Activated CD4-positive, CD25-positive, alpha-beta regulatory T cell treated with anti-CD3 and anti-CD28 coated beads, Interleukin-2, amount 50 U/mL, for 24 hours (primary cell): ENCODE results near the gene AHDC1.
A peak's percentile ranks its signal among the peaks of the same experiment; 100 is the strongest.

Experiments used
- ATAC-seq, 2 donors: fragments of 150-1000 bp; cut with Tn5 transposase; one replicate each; pipeline ENCODE4 v1.10.0; 2021; ENCODE audit warnings: mild to moderate bottlenecking in 1 of 2, moderate library complexity in 1 of 2

AHDC1 gene

GRCh38 chr1:27612718-27613117 lies 8.8 kb upstream of the AHDC1 start:
- ATAC-seq: no peak

GRCh38 chr1:27611450-27611849 lies 7.5 kb upstream of the AHDC1 start:
- no peak for ATAC-seq

DNA sequence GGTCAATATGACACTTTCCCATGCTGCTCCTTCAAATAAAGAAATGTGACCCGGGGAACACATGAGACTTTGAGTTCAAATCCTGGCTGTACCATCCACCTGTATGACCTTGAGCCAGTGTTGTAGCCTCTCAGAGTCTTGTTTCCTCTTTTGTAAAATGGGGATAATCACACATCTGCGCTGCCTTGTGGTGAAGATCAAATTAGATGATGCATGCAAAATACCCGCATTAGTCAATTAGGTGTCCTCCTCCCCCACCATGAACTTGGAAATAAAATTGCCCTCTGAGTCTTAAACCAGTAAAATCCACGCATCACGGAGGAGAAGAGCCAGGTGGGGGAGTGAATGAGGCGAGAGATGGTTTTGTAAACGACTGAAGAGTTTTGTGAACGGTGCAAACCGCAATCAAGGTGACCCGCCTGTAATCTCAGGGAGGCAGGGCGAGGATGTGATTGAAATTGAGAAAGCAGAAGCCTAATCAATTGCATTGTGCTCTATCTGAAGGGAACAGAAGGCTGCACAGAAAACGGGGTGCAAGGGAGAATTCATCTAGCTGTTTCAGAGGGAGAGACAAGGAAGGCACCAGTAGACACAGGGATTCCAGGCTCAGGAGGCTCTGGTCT lies 5.8 kb upstream of the AHDC1 start:
- ATAC-seq: peak; percentile 22 to 23

DNA sequence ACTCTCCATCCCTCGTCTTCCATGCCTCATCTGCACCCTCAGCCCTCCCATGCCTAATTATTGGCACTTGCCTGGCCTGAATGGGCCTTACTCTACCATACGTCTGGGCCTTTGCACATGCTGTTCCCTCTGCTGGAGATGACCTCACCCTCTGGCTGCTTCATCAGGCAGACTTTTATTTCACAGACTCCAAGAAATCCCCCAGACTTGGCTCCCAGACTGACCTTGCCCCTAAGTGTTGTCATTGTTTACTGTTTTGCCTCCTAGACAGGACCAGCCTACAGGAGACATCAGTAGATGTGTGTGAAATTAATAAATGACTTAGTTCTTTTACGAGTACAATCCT lies 5.2 kb upstream of the AHDC1 start:
- ATAC-seq: no peak

GRCh38 chr1:27607239-27607804 lies 3.4 kb upstream of the AHDC1 start:
- ATAC-seq: no peak

DNA sequence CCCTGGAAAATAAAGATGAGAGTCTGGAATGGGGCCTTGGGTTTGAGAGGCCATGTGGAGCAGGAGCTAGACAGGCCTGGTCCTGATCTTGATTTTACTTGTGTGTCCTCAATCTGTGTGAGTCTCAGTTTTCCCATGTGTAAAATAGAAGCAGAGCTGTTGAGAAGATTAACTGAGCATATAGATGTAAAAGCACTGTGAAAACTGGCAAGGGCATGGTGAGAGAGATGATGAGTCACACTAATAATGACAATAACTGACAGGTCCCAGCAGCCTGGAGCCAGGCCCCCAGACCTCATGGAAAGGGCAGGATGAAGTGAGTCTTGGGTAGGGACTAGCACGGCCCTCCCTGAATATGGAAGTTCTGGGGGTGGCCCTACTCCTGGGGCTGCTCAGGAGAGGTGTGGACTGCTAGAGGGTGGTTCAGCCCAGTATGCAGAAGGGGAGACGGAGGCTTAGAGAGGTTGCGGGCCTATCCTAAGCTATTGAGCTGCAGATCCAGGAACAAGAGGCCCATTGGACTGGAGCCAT lies 2.8 kb upstream of the AHDC1 start:
- no peak for ATAC-seq

DNA sequence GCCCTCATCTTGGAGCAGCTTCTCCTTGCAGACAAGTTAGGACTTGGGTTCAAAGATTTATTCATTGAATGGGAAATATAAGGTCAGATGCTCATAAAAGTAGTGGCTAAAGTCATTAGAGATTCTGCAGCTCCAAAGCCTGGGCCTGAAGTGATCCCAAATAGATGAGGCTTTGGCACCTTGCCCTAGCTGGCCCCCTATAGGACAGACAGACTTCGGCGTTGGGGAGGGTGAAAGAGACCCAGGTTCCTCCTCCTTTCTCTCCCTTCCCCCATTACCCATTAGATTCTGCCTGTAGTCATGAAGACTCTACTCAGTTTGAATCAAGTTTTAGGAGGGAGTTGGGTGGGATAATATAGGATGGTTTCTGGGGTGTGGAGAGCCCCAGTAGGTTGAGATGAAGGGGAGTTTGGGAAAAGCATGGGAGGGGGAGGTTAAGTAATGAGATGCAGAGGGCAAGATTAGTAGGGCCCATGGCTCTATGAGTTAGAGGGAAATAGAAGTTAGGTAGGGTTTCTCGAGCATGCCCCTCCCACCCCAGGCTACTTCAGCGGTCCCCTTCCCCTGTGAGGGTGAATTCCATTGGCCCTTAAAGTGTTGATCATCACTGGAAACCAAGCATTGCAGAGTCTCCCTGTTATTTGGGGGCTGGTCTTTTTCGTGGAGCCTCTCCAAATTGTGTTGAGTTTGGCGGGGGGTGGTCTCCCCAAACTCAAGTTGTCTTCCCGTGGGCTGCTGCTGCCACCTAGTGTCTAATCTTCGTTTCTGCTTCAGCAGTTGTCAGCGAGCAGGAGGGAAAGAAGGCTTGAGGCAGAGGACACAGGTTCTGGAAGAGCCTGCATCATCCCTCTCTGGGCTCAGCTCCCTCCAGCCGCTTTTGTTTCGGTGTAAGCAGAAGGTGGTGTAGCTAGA lies 2.1 kb upstream of the AHDC1 start:
- ATAC-seq: no peak

- ATAC-seq: no peak
Observed at GRCh38 chr1:27605300-27605766, 1.4 kb upstream of the AHDC1 start.

DNA sequence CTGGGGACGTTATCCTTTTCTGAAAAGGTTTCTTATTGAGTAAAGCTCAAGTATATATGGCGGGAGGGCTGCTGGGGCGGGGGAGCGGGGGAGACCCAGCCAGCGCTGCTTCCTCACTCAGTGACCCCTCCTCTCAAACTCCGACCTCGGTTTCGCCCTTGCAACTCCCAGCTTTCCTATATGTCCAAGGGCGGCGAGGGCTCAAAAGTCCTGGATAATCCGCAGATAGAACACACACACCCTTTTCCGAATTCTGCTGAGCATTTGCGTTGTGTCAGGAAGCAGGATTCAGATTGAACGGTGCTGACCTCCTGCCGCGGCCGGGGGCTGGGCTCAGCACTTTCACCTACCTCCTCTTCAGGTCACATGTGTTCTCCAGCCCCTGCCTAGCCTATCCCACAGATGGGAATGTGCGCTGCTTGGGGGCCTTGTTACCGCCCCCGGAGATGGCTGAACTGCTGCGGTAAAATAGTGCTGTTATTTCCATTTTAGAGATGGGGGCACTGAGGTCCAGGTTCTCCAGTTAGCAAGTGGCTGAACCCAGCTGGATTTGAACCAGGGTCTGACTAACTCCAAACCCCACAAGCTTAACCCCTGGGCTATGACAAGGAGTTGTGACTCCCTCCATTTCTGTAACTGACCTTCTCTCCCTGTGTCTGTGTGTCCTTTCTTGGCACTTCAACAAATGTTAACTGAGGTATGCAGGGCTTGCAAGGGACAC lies 795 bp upstream of the AHDC1 start:
- no peak for ATAC-seq

DNA sequence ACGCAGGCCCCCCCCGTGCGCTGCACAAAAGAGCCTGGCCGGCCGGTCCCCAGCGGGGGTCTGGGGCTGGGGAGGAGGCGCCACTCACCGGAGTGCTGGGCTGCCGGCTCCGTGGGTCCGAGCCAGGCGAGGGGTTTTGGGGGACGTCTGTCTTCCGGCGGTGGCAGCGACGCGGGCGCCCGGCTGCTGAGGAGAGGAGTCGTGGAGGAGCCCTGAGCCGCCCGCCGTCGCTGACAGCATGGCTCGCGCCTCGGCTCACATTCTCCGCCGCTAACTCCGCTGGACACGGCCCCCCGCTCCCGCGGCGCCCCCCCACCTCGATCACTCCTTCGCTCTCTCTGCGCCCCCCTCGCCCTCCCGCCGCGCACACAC lies 649 bp downstream of the AHDC1 start:
- peak in 1 of 2 donors; percentile 6 for ATAC-seq

DNA sequence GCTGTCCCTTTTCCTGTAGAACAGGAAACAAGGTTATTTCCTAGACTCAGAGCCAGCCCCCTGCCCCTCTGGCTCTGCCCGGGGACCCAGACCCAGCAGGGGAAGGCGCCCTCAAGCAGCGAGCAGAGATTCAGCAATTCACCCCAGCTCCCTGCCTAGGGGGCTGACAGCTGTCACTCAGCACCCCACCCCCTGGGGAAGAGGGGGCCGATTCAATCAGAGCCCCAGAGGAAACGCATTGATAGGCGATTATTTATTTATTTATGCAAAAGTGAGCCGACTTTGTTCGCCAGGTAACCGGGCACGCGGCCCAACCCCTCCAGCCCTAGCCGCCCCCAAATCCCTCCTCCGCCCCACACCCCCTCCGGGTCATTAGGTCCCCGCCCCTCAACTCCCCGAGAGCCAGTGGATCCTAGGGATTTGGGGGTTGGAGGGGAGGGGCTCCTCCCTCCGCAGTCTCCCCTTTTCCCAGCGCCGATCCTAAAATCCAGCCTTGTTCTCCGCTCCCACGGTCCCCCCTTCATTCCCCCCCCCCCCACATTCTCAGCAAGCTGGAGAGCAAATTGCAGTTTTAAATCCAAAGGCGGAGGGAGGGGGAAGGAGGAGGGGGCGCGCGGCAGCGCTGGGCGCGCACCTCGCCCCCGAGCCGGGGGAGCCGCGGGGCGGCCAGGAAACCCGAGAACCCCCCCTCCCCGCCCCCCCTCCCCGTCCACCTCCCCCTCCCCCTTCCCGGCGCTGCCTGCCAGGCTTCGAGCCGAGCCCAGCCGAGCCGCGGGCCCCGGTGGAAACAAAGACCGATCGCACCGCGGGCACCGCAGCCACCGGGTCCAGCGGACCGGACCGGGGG lies 1.3 kb downstream of the AHDC1 start:
- ATAC-seq: no peak

- no peak for ATAC-seq
Observed at GRCh38 chr1:27601771-27602461, 2.0 kb downstream of the AHDC1 start.

GRCh38 chr1:27601321-27601770 lies 2.6 kb downstream of the AHDC1 start:
- ATAC-seq: no peak

- ATAC-seq: no peak
Observed at GRCh38 chr1:27600498-27601175, 3.3 kb downstream of the AHDC1 start.

GRCh38 chr1:27599605-27600497 lies 4.1 kb downstream of the AHDC1 start:
- no peak for ATAC-seq

DNA sequence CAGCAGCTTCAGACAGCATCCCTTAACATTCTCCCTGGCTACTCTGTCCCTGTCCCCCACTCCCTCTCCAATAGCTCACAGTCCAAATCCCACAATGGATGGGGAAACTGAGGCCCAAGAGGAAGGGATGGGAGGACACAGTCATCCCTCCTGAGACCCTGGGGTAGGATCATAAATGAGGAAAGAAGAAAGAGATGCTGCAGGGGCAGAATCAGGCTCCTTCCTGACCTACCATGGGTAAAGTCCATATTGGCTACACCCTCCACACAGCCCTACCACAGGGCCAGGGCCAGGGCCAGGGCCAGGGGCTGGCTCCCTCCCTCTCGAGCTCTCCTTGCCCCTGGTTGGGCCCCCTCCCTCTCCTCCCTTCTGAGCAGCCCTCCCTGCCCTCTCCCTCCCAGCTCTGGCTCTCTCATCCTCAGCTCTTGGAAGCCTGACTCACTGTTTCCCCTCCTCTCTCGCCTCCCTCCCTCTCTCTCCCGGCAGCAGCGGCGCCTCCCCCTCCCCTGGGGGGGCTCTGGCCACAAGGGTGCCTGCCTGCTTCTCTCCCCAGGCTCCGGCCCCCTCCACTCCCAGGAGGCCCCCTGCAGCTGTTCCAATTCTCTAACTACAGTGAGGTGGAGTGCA lies 4.9 kb downstream of the AHDC1 start:
- peak; percentile 39 to 41 for ATAC-seq

DNA sequence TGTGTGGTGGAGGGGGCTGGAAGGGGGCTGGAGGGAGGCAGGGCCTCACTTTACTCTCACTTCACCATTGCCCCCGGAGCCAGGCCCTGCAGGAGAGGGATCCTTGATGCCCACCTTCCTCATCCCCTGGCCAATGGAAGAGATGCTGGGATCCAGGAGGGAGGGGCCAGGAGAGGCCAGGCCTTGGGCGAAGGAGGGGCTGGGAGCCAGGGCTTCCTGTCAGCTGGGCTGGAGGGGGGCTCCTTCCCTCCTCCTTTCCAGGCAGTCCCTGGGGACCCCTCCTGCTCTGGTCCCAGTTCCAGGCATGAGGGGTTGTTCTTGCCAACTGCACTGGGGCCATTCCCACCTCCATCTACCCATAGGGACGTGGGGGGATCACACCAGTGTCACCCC lies 5.7 kb downstream of the AHDC1 start:
- ATAC-seq: no peak

- ATAC-seq: no peak
Observed at GRCh38 chr1:27597516-27598294, 6.2 kb downstream of the AHDC1 start.
